SKM-1 (cell line): ENCODE results near the gene RASAL1.

Experiments used
- DNase-seq: peaks from one replicate; lab custom pipeline; 2025; ENCODE audit not compliant: unreplicated experiment; lab: John Stamatoyannopoulos, UW

The RASAL1 gene

DNA sequence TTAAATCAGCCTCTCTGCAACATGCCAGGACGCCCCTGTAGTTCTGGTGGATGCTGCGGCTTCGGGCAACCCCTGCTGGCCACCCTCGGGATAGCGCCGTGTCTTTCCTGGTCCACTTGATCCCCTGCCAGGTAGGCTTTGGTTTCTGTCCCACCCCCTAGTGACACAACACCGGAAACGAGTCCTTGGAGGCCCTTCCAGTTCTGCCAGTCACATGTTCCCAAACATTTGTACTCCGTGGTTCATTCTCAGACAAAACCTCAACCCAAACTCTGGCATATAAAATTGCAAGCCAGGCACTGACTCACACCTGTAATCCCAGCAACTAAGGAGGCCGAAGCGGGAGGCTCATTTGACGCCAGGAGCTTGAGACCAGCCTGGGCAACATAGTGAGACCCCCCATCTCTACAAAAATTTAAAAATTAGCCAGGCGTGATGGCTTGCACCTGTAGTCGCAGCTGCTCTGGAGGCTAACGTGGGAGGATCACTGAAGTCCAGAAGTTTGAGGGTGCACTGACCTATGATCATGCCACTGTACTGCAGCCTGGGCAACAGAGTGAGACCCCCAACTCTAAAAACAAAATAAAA, 37.0 kb downstream of the RASAL1 start:
- peak; percentile 3 for DNase-seq

DNA sequence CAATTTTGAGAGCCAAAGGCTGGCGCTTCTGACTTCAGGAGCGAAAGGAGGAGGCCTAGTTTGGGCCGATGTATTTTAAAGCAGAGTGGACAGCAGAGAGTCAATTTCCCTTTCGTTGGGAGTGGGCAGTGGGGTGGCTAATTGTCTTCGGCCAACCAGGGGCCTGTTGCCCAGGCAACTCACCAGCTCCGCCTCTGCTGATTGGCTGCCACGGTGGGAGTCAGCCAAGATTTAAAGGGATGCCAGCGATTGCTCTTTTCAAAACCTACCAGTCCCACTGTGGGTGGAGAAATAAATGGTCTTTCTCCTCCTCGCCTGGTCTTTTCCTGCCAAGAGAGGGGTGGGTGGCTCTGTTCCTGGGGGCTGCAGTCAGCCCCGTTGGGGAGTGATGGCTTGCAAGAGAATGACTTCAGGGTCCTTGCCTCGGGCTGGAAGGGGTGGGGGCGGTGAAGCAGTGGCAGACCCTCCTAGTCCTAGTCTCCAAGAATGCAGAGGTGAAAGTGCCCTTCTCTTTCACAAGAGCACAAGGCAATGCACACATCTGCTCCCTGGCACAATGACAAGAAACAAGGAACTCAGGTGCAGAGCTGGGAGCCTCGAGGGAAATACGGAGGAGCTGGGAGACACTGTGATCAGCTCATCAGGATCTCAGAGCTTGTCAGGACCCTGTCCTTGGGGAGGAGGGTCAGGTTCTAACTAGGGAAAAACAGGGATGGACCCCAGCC, 37.7 kb downstream of the RASAL1 start:
- DNase-seq, result no peak

DNA sequence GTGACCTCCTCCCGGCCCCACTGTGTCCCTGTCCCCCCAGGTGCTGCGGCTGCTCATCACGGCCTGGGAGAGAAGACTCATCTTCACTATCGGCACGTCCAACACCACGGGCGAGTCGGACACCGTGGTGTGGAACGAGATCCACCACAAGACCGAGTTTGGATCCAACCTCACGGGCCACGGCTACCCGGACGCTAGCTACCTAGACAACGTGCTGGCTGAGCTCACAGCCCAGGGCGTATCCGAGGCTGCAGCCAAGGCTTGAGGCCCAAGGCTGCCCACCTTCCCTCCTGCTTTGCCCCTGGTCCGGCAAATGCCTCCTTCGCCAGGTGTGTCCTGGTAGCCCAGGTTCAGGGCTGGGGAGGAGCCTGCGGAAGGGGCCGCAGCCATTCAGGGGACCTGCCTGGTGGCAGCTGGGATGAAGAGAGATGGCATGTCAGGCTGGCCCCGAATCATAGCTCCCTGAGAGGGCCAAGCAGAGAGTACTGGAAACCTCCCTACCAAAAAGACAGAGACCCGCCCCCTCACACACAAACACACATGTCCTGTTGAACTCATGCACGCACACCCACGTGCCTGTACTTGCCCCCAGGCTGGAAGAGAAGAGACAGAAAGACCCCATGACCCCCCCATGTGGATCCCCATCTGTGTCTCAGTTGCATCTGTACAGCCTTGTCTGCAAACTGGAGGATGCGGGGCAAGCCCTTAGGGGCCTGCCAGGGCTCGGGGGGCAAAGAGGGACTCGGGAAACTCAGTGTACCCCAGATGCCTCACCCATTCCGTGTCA, 38.7 kb downstream of the RASAL1 start:
- no peak for DNase-seq

DNA sequence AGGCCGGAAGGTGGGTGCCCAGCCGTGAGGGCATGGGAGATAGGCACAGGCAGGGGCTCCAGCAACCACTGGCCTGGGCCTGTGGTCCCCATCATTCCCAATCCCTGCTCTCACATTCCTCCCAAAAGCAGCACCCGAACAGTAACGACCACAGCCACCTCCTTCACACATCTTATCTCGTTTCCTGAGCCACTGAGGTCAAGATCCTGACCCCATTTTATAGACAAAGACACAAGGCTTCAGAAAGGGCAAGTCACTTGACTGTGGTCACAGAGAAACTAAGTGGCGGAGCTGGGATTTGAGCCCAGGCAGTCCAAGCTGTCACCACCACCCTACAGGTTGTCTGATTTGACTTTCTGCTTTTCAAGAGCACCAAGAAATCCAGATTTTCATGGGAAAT, 40.2 kb downstream of the RASAL1 start:
- DNase-seq, result no peak

DNA sequence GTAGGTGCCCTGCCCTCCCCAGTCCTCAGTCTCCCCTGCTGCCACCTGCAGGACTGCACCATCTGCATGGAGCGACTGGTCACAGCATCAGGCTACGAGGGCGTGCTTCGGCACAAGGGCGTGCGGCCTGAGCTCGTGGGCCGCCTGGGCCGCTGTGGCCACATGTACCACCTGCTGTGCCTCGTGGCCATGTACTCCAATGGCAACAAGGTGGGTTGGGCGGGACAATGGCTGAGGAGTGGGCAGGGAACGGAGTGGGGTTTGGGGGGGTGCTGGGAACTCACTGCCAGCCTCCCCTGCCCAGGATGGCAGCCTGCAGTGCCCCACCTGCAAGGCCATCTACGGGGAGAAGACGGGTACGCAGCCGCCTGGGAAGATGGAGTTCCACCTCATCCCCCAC, 40.8 kb downstream of the RASAL1 start:
- DNase-seq, result no peak

DNA sequence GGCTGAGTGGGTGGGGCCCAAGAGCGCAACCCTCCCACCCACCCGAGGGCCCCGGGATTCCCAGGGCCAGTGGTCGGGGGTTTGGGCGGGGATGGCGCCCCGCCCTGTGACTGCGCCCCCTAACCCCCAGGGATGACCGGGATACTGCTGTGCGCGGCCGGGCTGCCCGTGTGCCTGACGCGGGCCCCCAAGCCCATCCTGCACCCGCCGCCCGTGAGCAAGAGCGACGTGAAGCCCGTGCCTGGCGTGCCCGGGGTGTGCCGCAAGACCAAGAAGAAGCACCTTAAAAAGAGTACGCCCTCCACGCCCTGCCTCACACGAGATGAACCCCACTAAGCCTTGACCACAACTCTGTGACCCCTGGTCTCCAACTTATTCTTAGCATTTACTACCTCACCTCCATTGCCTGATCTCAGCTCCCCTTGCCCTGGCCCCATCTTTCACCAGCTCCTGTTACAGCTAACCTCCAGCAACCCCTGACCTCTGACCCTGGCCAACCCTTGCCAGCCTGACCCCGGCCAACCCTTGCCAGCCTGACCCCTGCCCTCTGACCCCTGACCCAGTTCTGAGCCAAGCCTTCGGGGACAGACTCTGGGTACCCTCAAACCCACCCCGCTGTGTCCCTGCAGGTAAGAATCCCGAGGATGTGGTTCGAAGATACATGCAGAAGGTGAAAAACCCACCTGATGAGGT, 42.0 kb downstream of the RASAL1 start:
- DNase-seq, result no peak

DNA sequence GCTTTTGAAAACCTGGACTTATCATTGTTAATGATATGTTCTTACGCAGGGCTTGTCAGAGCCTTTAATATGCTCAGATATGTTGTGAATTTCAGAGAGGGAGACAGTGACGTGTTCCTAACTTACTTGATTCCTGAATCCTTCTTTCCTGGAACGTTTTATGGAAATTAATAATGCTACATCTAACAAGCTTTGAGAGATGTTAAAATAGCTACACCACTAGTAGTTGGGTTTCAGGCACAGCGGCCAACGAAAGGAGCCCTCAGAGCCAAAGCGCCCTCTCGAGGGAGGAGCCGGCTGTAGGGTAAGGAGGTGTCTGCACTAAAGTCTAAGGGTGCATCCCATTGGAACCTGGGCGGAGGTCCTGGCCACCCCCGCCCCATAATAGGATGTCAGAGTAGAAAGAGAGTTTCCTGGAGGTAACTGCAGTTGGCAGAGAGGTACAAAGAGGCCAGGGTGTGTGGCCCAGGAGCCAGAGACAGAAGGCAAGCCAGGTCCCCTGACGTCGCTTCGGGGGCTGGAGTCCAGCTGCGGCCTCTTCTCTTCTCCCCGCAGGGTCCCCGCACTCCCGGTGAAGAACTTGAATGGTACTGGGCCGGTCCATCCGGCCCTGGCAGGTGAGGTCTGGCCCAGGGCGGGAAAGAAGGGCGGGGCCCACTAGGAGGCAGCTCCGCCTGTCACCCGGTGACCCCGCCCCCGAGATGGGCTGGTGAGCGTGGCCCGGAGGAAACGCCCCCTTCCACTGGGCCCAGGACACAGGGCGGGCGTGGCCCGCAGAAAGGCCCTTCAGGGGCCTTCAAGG, 42.8 kb downstream of the RASAL1 start:
- no peak for DNase-seq

DNA sequence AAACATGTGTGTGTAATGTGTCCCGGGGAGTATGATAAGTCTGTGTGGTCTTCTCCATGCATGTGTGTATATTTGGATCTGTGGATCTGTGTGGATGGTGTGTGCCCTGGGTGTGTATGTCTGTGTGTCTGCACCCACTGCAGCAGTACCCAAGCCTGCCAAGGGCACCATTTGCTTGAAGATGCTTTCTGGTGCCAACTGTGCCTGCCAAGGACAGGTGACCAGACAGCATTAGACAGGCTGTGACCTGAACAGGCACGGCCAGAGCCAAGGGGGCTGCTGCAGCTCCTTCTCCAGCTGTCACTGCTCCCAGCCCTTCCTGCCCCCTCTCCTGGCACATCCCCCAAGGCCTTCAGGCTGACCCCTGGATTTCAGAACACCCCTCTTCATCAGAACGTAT, 44.1 kb downstream of the RASAL1 start:
- no peak for DNase-seq

DNA sequence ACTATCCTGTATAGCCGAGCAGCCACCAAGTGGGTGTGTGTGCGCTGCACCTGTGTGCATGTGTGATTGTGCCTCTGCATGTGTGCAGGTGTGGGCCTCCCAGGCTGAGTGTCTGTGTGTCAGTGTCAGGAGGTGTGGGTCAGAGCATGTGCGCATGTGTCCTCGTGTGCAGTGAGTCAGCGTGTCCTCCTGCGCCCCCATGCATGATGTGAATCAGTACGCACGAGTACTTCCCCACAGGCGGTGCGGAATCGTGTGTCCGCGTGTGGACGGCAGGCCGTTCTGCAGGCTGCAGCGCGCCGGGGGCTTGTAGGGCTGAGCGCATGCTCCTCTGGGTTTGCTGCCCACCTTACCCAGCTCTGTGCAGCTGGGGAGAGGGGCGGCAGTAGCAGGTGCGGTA, 44.8 kb downstream of the RASAL1 start:
- DNase-seq, result no peak

DNA sequence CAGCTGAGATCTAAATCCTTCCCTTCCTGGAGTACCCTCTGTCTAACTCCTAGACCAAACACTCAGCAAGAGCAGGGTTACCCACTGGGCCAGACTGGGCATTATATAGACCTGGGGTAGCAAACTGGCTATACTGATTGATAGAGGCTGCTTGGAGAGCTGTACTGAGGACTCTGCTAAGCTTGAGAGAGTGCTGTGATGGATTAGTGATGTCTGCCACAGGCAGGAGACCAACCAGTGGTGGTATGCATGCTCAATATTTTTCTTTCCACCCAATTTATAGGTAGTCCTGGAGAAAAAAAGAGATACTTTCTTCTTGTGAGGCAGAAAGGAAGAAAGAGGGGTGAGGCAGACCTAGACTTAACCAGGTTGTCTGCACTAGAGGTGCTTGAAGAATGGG, 45.7 kb downstream of the RASAL1 start:
- no peak for DNase-seq

DNA sequence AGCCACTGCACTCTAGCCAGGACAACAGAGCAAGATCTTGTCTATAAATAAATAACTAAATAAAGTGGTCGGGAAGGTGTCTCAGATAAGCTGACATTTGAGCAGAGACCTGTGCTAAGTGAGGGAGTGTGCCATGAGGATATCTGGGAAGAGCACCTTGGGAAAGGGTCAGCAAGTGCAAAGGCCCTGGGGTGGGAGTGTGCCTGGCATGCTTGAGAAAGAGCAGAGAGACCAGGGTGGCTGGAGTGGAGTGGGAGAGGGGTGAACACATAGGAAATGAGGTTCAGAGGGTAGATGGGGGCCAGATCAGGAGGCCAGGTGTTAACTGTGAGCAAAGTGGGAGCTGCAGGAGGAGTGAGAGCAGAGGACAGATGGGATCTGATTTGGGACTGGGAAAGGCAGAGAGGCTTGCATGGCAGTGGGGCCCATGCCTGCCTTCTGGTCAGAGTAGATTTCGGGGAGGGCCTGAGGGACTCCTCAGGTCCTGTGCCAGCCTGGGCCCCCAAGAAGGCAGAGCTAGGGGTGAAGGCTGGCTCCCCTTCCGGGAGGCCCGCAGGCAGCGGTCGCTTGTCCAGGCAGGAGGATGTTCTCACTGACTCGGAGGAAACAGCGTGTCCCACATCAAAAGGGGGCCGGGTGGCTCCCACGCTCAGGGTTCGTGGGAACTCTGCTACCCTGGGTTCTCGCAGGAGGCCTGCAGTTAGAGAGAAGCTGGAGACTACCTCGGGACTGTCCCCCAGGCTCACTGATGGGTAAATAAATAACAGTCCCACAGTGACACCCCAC, 46.4 kb downstream of the RASAL1 start:
- no peak for DNase-seq

DNA sequence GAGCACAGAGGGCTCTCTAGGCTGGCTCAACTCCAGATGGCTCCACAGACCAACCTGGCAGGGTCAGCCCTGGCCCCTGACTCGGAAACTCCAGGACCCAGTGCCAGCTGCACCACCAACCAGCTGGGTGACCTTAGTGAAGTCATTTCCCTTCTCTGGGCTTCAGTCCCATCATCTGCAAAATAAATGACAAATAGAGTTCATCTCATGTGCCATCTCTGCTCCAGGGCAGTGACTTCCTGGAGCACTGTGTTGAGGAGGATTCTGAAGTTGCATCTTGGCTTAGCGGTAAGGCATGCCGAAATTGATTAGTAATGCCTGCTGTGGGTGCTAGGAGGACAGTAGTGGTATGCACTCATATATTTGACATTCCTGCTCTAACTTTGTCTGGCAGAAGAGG, 47.5 kb downstream of the RASAL1 start:
- DNase-seq, result no peak

DNA sequence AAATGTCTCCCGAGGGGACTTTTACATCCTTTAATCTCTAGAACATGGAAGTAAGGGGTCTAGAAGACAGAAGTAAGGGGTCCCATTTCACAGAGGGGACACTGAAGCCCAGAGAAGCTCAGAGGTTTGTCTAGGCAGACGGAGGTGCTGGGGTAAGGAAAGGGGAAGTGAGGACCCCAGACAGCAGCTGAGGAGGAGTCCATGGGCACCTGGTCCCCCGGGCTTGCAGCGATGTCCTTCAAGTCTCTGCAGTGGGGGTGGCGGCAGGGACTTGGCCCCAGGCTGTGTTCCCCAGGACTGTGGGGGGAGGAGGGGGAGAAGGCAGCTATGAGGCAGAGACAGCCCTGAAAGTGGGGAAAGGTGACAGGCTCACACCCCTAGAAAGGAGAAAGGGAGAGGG, 48.4 kb downstream of the RASAL1 start:
- DNase-seq, result no peak

DNA sequence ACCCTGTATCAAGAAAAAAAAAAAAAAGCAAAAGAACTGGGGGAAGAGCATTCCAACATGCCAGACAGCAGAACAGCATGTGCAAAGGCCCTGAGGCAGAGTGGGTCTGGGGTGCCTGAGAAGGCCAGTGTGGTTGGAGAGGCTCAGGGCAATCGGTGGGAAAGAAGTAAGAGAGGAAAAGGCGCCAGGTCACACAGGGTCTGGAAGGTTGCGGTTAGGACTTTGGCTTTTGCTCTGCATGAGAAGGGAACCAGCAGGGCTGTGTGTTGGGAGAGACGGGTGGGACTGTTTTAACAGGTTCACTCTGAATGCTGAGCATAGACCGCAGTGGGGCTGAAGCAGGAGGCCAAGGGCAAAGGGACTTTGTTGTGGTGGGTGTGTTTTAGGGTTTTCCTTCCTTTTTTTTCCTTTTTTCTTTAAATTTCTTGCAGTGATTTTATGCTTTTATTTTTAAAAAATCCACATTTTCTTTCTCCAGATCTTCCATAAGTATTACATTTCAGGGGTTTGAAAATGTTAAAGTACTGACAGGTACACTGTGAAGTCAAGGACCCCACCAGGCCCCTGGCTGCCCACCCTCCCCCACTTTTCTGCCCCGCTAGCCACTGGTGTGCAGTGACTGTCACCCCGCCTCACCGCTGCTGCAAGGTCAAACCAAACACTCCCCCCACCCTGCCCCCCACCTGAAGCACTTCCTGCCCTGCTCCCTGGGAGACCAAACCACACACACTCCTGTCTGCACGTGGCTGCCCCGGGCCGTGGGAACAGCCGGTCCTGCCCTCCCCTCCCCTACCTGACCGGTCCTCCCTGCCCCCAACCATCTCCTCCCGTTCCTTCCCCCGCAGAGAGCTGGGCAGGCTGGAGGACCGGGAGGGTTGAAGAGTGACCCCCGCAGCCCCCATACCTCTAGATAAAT, 49.1 kb downstream of the RASAL1 start:
- no peak for DNase-seq

DNA sequence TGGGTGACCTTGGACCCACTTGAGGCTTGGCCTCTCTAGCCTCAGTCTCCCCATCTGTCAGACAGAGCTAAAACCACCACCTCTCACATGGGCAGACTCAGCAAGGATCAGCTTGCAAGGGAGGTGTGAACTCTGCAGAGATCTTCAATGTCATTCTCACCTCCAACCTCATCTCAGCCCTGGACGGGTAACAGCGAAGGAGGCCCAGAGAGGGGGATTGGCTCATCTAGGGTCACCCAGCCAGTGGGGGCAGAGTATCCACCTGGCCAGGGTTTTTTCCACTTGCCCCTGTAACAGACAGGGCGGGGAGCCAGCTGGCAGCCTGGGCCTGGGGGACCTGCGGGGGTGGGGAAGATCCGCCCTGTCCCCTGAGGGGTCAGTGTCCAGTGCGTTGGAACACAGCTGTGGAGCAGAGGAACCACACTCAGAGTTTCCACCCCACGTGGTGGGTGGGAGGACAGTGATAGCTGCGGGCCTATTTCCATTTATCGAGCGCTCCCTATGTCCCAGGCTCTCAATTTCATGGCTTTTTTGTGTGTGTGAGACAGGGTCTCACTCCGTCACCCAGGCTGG, 51.6 kb downstream of the RASAL1 start:
- DNase-seq, result no peak

DNA sequence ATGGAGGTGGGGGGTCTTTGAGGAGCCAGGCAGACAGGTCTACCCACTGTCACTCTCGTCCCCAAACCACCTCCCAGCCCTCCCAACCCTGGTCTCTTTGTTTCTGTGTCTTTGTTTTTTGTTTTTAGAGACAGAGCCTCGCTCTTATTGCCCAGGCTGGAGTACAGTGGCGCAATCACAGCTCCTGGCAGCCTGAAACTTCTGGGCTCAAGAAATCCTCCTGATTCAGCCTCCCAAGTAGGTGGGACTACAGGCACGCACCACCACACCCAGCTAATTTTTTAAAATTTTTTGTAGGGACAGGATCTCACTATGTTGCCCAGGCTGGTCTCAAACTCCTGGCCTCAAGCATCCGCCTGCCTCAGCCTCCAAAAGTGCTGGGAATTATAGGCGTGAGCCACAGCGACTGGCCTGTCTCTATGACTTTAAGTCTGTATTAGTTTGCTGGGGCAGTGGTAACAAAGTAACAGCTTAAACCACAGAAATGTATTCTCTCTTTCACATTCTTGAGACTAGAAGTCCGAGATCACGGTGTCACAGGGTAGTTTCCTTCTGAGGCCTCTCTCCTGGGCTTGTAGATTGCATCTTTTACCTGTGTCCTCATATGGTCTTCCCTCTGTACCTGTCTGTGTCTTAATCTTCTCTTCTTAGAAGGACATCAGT, 52.9 kb downstream of the RASAL1 start:
- DNase-seq, result no peak

DNA sequence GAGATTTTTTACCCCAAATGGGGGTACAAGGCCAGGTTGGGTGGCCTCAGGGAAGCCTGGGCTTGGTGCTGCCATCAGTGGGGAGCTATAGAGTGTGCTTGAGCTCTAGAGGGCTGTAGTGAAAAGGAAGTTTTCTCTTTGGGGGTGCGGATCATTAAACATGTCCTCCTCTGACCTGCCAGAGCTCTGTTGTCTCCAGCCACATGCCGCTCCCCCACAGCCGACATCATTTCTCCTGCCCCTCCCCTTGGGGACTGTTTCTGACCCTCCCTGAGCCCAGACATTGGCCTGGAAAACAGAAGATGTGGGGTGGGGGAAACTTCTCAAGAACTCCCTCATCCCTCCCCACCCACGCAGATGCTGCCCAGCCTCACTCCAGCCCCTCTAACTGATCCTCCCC, 53.7 kb downstream of the RASAL1 start:
- no peak for DNase-seq

DNA sequence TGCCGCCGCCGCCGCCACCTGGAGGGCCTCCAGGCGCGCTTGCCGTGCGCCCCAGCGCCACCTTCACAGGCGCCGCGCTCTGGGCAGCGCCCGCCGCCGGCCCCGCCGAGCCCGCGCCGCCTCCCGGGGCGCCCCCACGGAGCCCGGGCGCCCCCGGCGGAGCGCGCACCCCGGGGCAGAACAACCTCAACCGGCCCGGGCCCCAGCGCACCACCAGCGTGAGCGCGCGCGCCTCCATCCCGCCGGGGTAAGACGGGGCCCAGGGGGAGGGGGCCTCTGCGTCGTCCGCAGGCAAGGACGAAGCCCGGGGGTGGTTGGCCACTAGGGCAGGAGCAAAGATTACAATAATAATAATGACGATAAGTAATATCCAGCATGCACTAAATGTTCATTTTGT, 57.7 kb downstream of the RASAL1 start:
- DNase-seq, result no peak
